Measurements from ENCODE around the gene PCBD2. TPM values are rescaled to one million over a fixed set of nuclear protein-coding genes. Genes with fewer than 3 reads are reported as not detected.

Gene PCBD2
- total RNA-seq, 2 experiments from 2014 or later, result 5.2 to 5.8 TPM

DNA sequence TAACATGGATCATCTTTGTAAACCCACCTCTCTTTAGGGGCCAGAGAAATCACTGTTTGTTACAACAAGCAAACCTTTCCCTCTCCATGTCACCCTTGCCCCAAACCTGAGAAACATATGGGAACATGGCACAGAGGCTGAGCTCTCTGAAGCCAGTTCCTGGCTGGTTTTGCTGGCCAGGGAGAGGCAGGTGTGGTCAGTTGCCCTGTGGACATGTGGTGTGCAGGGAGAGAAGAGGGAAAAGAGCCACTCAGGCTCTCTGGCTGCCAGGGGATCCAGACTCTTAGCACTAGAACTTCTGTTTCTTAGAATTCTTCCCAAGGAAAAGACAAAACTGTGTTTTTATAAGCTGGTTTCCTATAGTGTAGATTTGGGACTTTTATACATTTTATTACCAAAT, 58.2 kb downstream of the PCBD2 start:
- intact Hi-C loops (cut with DNase I, micrococcal nuclease), result loop anchor here in 1 of 2 experiments (10.0 kb wide), 1 partner anchor 232 kb away; no protein-coding TSS in a partner anchor
- Histone ChIP-seq H3K36me3 (ENCODE audit: insufficient read depth, low read length) (peaks cover 12% of the 10 kb centered on the region), H3K4me1 (ENCODE audit: insufficient read depth, low read length) (peaks cover 19% of the 10 kb centered on the region), H3K27ac (ENCODE audit: low read depth in 1 of 2, low read length in 2 of 2) (no peak overlapping the region), H3K9me3 (ENCODE audit: control insufficient read depth in 1 of 2, insufficient read depth in 1 of 2, low read length in 2 of 2) (no peaks in the 10 kb centered on the region), H3K4me3 (ENCODE audit: low read length) (no peak overlapping the region), H3K27me3 (ENCODE audit: control insufficient read depth in 1 of 2, insufficient read depth in 2 of 2, low read length in 2 of 2) (no peaks in the 10 kb centered on the region)
- TF ChIP-seq CTCF (IDR thresholded peaks at IDR 0.05), result no peak
- DNase-seq (no peak), ATAC-seq (ENCODE audit: poor library complexity) (no peak)
- ChIA-PET CTCF (no interaction called here), POLR2A (no interaction called here)
- Mint-ChIP-seq H3K27ac (peak overlapping the region; percentile 93), H3K4me3 (no peak overlapping the region), H3K27me3 (no peaks in the 10 kb centered on the region), H3K4me1 (ENCODE audit: low read depth) (peaks cover 42% of the 10 kb centered on the region), H3K36me3 (ENCODE audit: low read depth) (peaks cover 34% of the 10 kb centered on the region), H3K9me3 (no peaks in the 10 kb centered on the region)

- Mint-ChIP-seq H3K36me3 (ENCODE audit: low read depth) (peaks cover 25% of the 10 kb centered on the region), H3K27ac (peak overlapping the region; percentile 93), H3K27me3 (no peaks in the 10 kb centered on the region), H3K4me3 (peak overlapping the region; percentile 53), H3K9me3 (no peaks in the 10 kb centered on the region), H3K4me1 (ENCODE audit: low read depth) (peaks cover 39% of the 10 kb centered on the region)
- peaks cover 19% of the 10 kb centered on the region for H3K4me1 ChIP-seq (ENCODE audit: insufficient read depth, low read length)
- no peaks in the 10 kb centered on the region for H3K9me3 ChIP-seq (ENCODE audit: control insufficient read depth in 1 of 2, insufficient read depth in 1 of 2, low read length in 2 of 2)
- H3K27me3 ChIP-seq (ENCODE audit: control insufficient read depth in 1 of 2, insufficient read depth in 2 of 2, low read length in 2 of 2), result no peaks in the 10 kb centered on the region
- H3K36me3 ChIP-seq (ENCODE audit: insufficient read depth, low read length), result peaks cover 12% of the 10 kb centered on the region
- no peak for TF ChIP-seq CTCF (IDR thresholded peaks at IDR 0.05)
- no peak overlapping the region for H3K4me3 ChIP-seq (ENCODE audit: low read length)
- intact Hi-C loops (cut with DNase I, micrococcal nuclease), result loop anchor here in 1 of 2 experiments (2.0 to 10.0 kb wide), 2 partner anchors 68 to 230 kb away; no protein-coding TSS in a partner anchor
- CTCF ChIA-PET, result interaction anchor here (1.2 kb wide), 1 partner anchor 60 kb away, joined by 4 read pairs; the partner anchor contains the start of gene PCBD2
- H3K27ac ChIP-seq (ENCODE audit: low read depth in 1 of 2, low read length in 2 of 2), result peak overlapping the region; percentile 3 to 42
- POLR2A ChIA-PET, result interaction anchor here (1.1 to 1.2 kb wide), 2 partner anchors 28 to 57 kb away, joined by 3 to 4 read pairs; no protein-coding TSS in a partner anchor
- DNase-seq (peak in 5 of 14 experiments; percentile 10 to 64 (median 53)), ATAC-seq (ENCODE audit: poor library complexity) (peak; percentile 91)
These were observed 59.7 kb downstream of the PCBD2 start for GRCh38 chr5:134964359-134965270.

- Mint-ChIP-seq H3K4me3 (peak overlapping the region; percentile 53), H3K27me3 (no peaks in the 10 kb centered on the region)
- POLR2A ChIA-PET, result interaction anchor here (1.1 to 1.2 kb wide), 2 partner anchors 28 to 58 kb away, joined by 3 to 4 read pairs; no protein-coding TSS in a partner anchor
These were observed 60.4 kb downstream of the PCBD2 start for GRCh38 chr5:134965271-134965825.

More at GRCh38 chr5:134965271-134965825, 60.4 kb downstream of the PCBD2 start:
- peaks cover 26% of the 10 kb centered on the region for H3K36me3 Mint-ChIP-seq (ENCODE audit: low read depth)
- H3K36me3 ChIP-seq (ENCODE audit: insufficient read depth, low read length), result peaks cover 12% of the 10 kb centered on the region
- H3K9me3 Mint-ChIP-seq, result no peaks in the 10 kb centered on the region
- CTCF ChIA-PET, result interaction anchor here (1.2 kb wide), 1 partner anchor 61 kb away, joined by 4 read pairs; the partner anchor contains the start of gene PCBD2
- intact Hi-C loops (cut with DNase I, micrococcal nuclease), result loop anchor here in 1 of 2 experiments (2.0 to 10.0 kb wide), 2 partner anchors 67 to 229 kb away; no protein-coding TSS in a partner anchor
- no peak overlapping the region for H3K4me3 ChIP-seq (ENCODE audit: low read length)
- DNase-seq (no peak), ATAC-seq (ENCODE audit: poor library complexity) (no peak)
- H3K27ac ChIP-seq (ENCODE audit: low read depth in 1 of 2, low read length in 2 of 2), result no peak overlapping the region
- no peaks in the 10 kb centered on the region for H3K27me3 ChIP-seq (ENCODE audit: control insufficient read depth in 1 of 2, insufficient read depth in 2 of 2, low read length in 2 of 2)
- peak overlapping the region; percentile 93 for H3K27ac Mint-ChIP-seq
- H3K9me3 ChIP-seq (ENCODE audit: control insufficient read depth in 1 of 2, insufficient read depth in 1 of 2, low read length in 2 of 2), result no peaks in the 10 kb centered on the region
- TF ChIP-seq CTCF (IDR thresholded peaks at IDR 0.05), result no peak
- peaks cover 39% of the 10 kb centered on the region for H3K4me1 Mint-ChIP-seq (ENCODE audit: low read depth)
- H3K4me1 ChIP-seq (ENCODE audit: insufficient read depth, low read length), result peaks cover 19% of the 10 kb centered on the region
